ENCODE measurements around the gene PDXK. TPM values are rescaled to one million over a fixed set of nuclear protein-coding genes. Genes with fewer than 3 reads are reported as not detected.

The PDXK gene
- total RNA-seq, 2 donors from 2014 or later, result 90.9 to 105 TPM

DNA sequence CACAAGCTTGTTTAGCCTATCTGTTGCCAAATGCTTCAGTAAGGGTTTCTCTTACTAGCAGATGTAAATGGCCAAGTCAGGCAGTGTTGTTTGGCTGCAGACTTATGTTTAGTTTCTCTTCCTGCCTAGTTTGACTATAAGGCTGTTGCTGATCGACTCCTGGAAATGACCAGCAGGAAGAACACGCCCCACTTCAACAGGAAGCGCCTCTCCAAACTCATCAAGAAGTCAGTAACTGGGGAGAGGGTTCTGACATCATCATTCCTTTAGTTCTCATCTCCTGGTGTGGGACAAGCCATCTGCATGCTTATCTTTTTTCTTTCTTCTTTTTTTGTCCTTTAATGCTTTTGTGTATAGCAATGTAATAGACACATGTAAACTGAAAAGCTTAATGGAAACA is 34.5 kb upstream of the PDXK start:
- 97 to 100% methylated on average over 3 of the region's 3 CpGs for WGBS, 2 experiments (ENCODE audit: insufficient coverage in 1 of 2, insufficient read length in 1 of 2)
- Mint-ChIP-seq H3K27ac (no peak overlapping the region), H3K9me3 (no peaks in the 10 kb centered on the region), H3K27me3 (ENCODE audit: insufficient read depth) (no peaks in the 10 kb centered on the region), H3K36me3 (ENCODE audit: low read depth) (peaks cover 61% of the 10 kb centered on the region), H3K4me3 (no peak overlapping the region), H3K4me1 (no peaks in the 10 kb centered on the region)
- no peaks in the 10 kb centered on the region for H3K4me1 ChIP-seq (ENCODE audit: control insufficient read depth, insufficient read depth, low read length)
- no peaks in the 10 kb centered on the region for H3K27me3 ChIP-seq (ENCODE audit: control insufficient read depth, insufficient read depth, low read length, poor library complexity, severe bottlenecking)
- no peak overlapping the region for H3K9ac ChIP-seq (ENCODE audit: extremely low read depth, low read length, poor library complexity, severe bottlenecking)
- H3K4me3 ChIP-seq (ENCODE audit: low read length), result no peak overlapping the region
- no peaks in the 10 kb centered on the region for H3K9me3 ChIP-seq (ENCODE audit: control insufficient read depth, low read length)
- no peak for DNase-seq
- H3K27ac ChIP-seq (ENCODE audit: low read depth, low read length), result no peak overlapping the region
- H3K36me3 ChIP-seq (ENCODE audit: control insufficient read depth, insufficient read depth, low read length), result peaks cover 65% of the 10 kb centered on the region
- TF ChIP-seq, protein P1, sequence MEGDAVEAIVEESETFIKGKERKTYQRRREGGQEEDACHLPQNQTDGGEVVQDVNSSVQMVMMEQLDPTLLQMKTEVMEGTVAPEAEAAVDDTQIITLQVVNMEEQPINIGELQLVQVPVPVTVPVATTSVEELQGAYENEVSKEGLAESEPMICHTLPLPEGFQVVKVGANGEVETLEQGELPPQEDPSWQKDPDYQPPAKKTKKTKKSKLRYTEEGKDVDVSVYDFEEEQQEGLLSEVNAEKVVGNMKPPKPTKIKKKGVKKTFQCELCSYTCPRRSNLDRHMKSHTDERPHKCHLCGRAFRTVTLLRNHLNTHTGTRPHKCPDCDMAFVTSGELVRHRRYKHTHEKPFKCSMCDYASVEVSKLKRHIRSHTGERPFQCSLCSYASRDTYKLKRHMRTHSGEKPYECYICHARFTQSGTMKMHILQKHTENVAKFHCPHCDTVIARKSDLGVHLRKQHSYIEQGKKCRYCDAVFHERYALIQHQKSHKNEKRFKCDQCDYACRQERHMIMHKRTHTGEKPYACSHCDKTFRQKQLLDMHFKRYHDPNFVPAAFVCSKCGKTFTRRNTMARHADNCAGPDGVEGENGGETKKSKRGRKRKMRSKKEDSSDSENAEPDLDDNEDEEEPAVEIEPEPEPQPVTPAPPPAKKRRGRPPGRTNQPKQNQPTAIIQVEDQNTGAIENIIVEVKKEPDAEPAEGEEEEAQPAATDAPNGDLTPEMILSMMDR (conservative IDR thresholded peaks at IDR 0.05), result no peak

DNA sequence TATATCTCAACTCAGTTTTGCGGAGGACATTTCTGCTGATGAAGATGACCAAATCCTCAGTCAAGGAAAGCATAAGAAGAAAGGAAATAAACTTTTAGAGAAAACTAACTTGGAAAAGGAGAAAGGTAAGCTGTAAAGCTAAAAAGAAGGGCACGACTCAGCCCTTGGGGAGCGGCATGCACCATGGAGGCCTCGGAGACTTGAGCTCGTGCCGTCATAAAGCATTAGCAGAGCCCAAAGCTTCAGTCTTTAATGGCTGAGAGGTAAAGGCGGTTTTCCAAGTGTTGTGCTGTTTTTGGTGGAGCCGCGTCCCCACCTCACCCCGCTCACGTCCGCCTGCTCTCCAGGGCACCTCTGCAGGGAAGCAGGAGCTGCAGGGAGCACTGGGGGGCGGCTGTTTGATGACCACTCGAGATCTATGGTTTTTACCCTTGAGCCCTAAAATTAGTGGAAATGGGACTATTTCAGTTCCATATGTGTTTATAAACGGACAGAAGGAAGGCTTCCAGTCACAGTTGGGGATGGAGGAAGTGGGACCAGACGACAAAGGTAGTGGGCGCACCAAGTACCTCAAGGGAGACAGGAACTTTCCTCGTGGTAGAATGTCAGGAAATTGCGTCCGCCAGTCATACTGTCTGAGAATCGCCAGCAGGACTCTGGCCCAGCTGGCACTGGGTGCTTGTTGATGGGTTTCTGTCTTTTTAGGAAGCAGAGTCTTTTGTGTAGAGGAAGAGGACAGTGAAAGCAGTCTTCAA is 31.9 kb upstream of the PDXK start:
- no peak overlapping the region for H3K27ac ChIP-seq (ENCODE audit: low read depth, low read length)
- Mint-ChIP-seq H3K27me3 (ENCODE audit: insufficient read depth) (no peaks in the 10 kb centered on the region), H3K4me3 (no peak overlapping the region), H3K4me1 (no peaks in the 10 kb centered on the region), H3K9me3 (no peaks in the 10 kb centered on the region), H3K27ac (no peak overlapping the region), H3K36me3 (ENCODE audit: low read depth) (peaks cover 68% of the 10 kb centered on the region)
- DNase-seq, result no peak
- no peaks in the 10 kb centered on the region for H3K27me3 ChIP-seq (ENCODE audit: control insufficient read depth, insufficient read depth, low read length, poor library complexity, severe bottlenecking)
- 94 to 96% methylated on average over 14 to 20 of the region's 21 CpGs for WGBS, 2 experiments (ENCODE audit: insufficient coverage in 1 of 2, insufficient read length in 1 of 2)
- TF ChIP-seq, protein P1 (conservative IDR thresholded peaks at IDR 0.05), result no peak
- H3K4me3 ChIP-seq (ENCODE audit: low read length), result no peak overlapping the region
- H3K9ac ChIP-seq (ENCODE audit: extremely low read depth, low read length, poor library complexity, severe bottlenecking), result no peak overlapping the region
- H3K36me3 ChIP-seq (ENCODE audit: control insufficient read depth, insufficient read depth, low read length), result peaks cover 66% of the 10 kb centered on the region
- no peaks in the 10 kb centered on the region for H3K9me3 ChIP-seq (ENCODE audit: control insufficient read depth, low read length)
- H3K4me1 ChIP-seq (ENCODE audit: control insufficient read depth, insufficient read depth, low read length), result no peaks in the 10 kb centered on the region

DNA sequence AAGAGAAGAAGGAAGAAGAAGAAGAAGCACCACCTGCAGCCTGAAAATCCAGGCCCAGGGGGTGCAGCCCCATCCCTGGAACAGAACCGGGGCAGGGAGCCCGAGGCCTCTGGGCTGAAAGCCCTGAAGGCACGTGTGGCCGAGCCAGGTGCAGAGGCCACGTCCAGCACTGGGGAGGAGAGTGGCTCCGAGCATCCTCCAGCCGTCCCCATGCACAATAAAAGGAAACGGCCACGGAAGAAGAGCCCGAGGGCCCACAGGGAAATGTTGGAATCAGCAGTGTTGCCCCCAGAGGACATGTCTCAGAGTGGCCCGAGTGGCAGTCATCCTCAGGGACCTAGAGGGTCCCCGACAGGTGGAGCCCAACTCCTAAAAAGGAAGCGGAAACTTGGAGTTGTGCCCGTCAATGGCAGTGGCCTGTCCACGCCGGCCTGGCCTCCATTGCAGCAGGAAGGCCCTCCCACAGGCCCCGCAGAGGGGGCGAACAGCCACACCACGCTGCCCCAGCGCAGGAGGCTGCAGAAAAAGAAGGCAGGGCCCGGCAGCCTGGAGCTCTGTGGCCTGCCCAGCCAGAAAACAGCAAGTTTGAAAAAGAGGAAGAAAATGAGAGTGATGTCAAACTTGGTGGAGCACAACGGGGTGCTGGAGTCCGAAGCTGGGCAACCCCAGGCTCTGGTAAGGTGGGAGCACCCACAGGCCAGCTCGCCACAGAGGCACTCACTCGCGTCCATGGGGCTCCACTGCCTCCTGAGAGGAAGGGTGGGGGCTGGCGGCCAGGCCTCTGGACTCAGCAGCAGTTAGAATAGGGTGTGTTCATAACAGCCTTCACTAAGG is 31.1 kb upstream of the PDXK start:
- H3K9me3 ChIP-seq (ENCODE audit: control insufficient read depth, low read length), result no peaks in the 10 kb centered on the region
- peaks cover 58% of the 10 kb centered on the region for H3K36me3 ChIP-seq (ENCODE audit: control insufficient read depth, insufficient read depth, low read length)
- no peak overlapping the region for H3K4me3 ChIP-seq (ENCODE audit: low read length)
- WGBS, 2 experiments (ENCODE audit: insufficient coverage in 1 of 2, insufficient read length in 1 of 2), result 94 to 97% methylated on average over 15 to 27 of the region's 27 CpGs
- Mint-ChIP-seq H3K9me3 (no peaks in the 10 kb centered on the region), H3K36me3 (ENCODE audit: low read depth) (peaks cover 67% of the 10 kb centered on the region), H3K27me3 (ENCODE audit: insufficient read depth) (no peaks in the 10 kb centered on the region), H3K27ac (no peak overlapping the region), H3K4me3 (no peak overlapping the region), H3K4me1 (no peaks in the 10 kb centered on the region)
- TF ChIP-seq, protein P1 (conservative IDR thresholded peaks at IDR 0.05), result no peak
- H3K27me3 ChIP-seq (ENCODE audit: control insufficient read depth, insufficient read depth, low read length, poor library complexity, severe bottlenecking), result no peaks in the 10 kb centered on the region
- no peaks in the 10 kb centered on the region for H3K4me1 ChIP-seq (ENCODE audit: control insufficient read depth, insufficient read depth, low read length)
- no peak overlapping the region for H3K9ac ChIP-seq (ENCODE audit: extremely low read depth, low read length, poor library complexity, severe bottlenecking)
- H3K27ac ChIP-seq (ENCODE audit: low read depth, low read length), result no peak overlapping the region
- DNase-seq, result no peak

Measured in endodermal cell (in vitro differentiated cells).